PC-3 (cell line): Measurements from ENCODE around the gene HMOX2.

Experiments used
- EZH2phosphoT487 ChIP-seq: fragments of 300-600 bp; sonication (generic); IDR thresholded peaks from 2 replicates; pipeline ENCODE4 v1.6.1; 2018; ENCODE audit warnings: mild to moderate bottlenecking, antibody characterized with exemption, low read length, borderline replicate concordance
- TF ChIP-seq, protein P1 (sequence below): fragments of 300-600 bp; sonication (generic); conservative IDR thresholded peaks from 2 replicates; pipeline ENCODE4 v1.5.1; 2017; ENCODE audit warnings: antibody characterized with exemption, low read depth, mild to moderate bottlenecking, low read length

DNA sequence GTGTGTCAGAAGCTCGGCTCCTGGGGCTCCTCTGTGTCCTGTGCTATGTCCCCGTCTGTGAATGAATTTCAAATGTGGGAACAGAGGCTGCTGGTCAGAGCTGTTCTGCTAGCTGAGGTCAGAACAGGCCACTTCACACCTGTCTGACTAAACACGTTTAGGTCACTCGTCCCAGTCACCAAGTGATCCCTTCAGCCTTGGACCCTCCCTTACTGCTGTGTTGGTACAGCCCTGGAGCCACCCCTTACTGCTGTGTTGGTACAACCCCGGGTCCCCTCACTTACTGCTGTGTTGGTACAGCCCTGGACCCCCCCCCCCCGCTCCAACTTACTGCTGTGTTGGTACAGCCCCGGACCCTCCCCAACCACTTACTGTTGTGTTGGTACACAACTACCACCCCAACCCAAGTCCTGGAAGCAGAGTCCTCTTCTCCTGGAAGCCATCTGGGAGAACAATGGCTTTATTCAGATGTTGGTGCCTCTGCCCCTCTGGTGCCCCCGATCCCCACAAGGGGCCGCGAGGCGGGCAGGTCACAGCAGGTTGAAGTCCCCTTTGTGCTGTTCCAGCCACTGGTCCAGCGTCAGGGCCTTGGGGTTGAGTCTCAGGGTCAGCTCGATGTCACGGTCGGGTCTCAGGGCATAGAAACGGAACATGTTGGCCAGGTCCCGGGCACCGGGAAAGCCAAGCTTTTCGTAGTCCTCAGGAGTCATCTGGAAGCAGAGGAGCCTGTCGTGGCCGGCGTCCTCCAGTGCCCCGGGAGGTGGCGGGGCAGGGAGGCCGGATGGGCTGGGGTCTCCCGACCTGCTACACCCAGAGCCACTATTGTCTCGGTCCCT is 14.7 kb upstream of the HMOX2 start:
- TF ChIP-seq, protein P1, sequence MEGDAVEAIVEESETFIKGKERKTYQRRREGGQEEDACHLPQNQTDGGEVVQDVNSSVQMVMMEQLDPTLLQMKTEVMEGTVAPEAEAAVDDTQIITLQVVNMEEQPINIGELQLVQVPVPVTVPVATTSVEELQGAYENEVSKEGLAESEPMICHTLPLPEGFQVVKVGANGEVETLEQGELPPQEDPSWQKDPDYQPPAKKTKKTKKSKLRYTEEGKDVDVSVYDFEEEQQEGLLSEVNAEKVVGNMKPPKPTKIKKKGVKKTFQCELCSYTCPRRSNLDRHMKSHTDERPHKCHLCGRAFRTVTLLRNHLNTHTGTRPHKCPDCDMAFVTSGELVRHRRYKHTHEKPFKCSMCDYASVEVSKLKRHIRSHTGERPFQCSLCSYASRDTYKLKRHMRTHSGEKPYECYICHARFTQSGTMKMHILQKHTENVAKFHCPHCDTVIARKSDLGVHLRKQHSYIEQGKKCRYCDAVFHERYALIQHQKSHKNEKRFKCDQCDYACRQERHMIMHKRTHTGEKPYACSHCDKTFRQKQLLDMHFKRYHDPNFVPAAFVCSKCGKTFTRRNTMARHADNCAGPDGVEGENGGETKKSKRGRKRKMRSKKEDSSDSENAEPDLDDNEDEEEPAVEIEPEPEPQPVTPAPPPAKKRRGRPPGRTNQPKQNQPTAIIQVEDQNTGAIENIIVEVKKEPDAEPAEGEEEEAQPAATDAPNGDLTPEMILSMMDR = no peak
- TF ChIP-seq EZH2phosphoT487 = no peak
